NB4 (cell line): Measurements from ENCODE around the gene KSR1.

Source experiments
- POLR2A ChIP-seq: IDR thresholded peaks from 2 replicates; pipeline ENCODE4 v1.6.1; 2011; ENCODE audit warnings: mild to moderate bottlenecking; ENCODE audit not compliant: insufficient read length; ENCODE audit errors: extremely low read depth
- TF ChIP-seq, protein P1 (sequence below): IDR thresholded peaks from one replicate; pipeline ENCODE4 v1.5.1; 2012; ENCODE audit warnings: low read depth, low read length

GRCh38 chr17:27512031-27512430, 55.8 kb downstream of the KSR1 start:
- TF ChIP-seq, protein P1, sequence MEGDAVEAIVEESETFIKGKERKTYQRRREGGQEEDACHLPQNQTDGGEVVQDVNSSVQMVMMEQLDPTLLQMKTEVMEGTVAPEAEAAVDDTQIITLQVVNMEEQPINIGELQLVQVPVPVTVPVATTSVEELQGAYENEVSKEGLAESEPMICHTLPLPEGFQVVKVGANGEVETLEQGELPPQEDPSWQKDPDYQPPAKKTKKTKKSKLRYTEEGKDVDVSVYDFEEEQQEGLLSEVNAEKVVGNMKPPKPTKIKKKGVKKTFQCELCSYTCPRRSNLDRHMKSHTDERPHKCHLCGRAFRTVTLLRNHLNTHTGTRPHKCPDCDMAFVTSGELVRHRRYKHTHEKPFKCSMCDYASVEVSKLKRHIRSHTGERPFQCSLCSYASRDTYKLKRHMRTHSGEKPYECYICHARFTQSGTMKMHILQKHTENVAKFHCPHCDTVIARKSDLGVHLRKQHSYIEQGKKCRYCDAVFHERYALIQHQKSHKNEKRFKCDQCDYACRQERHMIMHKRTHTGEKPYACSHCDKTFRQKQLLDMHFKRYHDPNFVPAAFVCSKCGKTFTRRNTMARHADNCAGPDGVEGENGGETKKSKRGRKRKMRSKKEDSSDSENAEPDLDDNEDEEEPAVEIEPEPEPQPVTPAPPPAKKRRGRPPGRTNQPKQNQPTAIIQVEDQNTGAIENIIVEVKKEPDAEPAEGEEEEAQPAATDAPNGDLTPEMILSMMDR, result no peak
- no peak for TF ChIP-seq POLR2A
